NCI-H2196 (cell line): ENCODE measurements around the gene COPZ1.
"Not testable (repeated sequence)": the region's sequence is repeated elsewhere in the genome, so short reads cannot be mapped to it uniquely, and the experiment has no call there.

Experiments
- DNase-seq: peaks from one replicate; lab custom pipeline; 2025; ENCODE audit not compliant: unreplicated experiment; lab: John Stamatoyannopoulos, UW

COPZ1 gene, protein sequence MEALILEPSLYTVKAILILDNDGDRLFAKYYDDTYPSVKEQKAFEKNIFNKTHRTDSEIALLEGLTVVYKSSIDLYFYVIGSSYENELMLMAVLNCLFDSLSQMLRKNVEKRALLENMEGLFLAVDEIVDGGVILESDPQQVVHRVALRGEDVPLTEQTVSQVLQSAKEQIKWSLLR

DNA sequence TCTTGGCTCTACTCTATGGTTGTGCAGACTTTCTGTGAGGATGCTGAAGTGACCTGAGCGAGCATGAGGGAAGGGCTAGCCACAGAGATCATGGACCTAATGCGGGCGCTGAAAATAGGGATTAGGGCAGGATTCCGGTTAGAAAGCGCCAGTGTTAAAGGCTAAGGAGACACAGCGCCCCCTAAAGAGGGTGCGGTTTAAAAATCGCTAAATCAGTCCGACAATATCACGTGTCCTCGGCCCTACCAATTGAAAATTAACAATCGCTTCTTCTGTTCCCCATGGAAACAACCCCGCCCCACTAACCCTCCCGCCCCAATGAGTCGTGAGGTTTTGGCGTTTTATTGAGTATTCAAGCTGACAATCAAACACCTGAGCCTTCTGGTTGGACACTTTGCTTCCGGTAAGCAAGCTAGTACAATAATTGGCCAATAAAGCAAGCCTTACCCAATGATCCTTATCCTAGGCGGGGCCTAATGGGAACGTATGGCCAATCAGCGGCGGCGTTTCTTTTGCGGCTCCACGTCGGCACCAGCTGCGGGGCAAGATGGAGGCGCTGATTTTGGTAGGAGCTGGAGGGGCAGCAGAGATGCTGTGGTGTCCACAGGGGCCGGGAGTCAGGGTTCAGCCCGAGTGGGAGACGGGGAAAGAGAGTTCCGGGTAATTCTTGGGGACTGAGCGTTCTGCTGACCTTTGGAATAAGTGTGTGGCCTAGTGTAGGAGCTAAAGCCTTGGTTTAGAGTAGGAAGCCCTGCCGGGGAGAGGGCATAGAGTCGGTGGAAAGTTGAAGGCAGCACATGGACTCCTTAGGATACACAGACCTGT is at the start of gene COPZ1:
Gene COPZ1, plus strand, starts transcription at position 515 of the 825 bp plus-strand sequence. Its CDS starts 33 bp downstream, at position 548.
- DNase-seq, result peak; percentile 98

DNA sequence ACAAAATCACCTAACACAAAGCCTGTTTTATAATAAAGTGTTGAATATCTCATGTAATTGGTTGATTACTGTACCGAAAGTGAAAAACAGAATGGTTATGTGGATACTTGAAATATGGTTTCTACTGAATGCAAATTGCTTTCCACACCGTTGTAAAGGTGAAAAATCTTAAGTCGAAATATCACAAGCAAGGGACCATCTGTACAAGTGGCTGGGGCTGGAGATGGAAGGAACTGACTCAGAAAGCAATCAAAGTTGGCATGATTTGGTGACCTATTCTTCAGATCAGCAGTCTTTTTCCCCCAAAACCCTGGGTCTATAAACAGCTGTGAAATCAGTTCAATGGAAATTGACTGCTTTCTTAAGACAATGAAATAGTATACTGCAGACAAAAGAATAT is 48.6 kb upstream of the COPZ1 start:
- no peak for DNase-seq

DNA sequence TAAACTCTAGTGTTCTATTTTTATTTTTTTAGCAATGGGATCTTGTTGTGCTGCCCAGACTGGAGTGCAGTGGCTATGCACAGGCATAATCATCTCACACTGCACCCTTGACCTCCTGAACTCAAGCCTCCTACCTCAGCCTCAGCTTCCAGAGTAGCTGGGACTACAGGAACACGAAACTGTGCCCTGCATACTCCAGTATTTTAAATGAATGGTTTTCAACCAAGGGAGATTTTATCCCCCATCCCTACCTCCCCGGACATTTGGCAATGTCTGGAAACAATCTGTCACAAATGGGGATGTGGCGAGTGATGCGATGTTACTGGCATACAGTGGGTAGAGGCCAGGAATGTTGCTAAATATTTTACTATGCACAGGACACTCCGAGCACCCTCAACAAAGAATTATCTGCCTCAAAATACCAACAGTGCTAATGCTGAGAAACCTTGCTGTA is 47.1 kb upstream of the COPZ1 start:
- no peak for DNase-seq

DNA sequence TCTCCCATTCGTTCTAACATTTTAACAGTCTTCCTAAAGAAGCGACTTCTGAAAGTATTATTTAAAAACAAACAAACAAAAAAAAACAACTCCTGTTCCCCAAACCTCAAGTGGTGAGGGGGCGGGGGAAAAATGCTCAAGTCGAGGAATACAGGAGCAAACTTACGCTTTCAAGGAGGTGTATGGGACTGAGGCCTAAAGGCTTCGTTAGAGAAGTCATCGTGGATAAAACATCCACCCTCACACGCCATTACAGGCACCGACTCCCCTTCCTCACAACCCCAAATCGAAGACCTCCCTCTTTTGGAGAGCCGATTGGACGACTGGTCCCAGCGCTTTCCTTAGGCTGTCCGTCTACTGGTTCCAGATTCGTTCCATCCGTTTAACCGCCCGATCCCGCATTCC is 45.7 kb upstream of the COPZ1 start:
- no peak for DNase-seq

DNA sequence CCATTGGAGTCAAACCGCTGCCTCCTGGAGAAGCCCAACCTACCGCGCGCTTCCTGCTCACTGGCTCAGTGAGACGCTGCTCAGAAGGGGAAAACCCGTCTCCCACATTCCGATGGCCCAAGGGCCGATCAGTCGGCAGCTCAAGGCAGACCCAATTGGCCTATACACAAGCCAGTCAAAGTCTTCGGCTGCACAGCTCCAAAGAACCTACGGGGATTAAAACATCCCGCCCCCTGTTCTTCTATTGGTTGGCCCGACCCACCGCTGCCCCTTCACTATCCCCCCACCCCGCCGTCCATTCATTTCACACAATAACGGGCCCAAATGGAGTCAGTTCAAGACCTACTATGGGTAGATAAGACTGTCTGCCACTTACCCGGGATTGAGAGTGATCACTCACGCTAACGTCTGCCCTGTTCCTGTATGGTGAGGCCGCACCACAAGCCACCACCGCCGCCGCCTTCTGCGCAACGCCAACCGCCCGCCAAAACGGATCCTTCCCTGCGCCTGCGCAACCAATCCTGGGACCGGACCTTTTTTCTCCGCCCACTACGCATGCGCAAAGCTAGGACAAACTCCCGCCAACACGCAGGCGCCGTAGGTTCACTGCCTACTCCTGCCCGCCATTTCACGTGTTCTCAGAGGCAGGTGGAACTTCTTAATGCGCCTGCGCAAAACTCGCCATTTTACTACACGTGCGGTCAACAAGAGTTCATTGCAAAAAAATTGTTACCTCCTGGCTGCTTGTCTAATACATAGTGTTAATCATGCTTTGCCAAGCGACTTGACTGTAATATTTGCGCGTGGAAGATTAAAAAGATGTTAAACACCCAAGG is 45.1 kb upstream of the COPZ1 start, which contains the start of gene CBX5:
Gene CBX5, minus strand, starts transcription at position 491 of the 836 bp plus-strand sequence. CDS start 22,472 bp downstream, outside the sequence.
- DNase-seq, result peak; percentile 99

DNA sequence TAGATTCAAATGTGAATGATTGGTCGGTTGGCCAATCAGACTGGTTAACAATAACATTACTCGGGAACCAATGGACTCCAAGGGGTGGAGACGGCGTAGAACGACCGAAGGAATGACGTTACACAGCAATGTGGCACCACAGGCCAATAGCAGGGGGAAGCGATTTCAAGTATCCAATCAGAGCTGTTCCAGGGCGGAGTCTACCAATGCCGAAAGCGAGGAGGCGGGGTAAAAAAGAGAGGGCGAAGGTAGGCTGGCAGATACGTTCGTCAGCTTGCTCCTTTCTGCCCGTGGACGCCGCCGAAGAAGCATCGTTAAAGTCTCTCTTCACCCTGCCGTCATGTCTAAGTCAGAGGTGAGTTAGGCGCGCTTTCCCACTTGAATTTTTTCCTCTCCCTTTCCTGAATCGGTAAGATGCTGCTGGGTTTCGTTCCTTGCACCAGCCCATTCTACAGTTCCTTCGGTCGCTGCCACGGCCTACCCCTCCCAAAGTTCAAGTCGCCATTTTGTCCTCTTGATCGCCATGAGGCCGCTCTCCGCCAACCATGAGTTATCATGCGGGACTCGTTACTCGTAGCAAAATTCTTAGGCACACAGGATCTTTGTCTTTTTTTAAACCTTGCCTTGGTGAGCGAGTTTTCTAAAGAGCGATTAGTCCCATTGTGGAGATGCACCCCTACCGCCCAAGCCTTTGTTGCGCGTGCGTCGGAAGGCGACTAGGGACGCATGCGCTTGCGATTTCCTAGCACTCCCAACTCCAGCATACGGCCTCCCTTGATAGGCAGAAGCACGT is 44.3 kb upstream of the COPZ1 start, which contains the start of gene HNRNPA1:
Gene HNRNPA1, plus strand, starts transcription at position 259 of the 793 bp plus-strand sequence. Its CDS starts 82 bp downstream, at position 341.
- peak; percentile 99 for DNase-seq

DNA sequence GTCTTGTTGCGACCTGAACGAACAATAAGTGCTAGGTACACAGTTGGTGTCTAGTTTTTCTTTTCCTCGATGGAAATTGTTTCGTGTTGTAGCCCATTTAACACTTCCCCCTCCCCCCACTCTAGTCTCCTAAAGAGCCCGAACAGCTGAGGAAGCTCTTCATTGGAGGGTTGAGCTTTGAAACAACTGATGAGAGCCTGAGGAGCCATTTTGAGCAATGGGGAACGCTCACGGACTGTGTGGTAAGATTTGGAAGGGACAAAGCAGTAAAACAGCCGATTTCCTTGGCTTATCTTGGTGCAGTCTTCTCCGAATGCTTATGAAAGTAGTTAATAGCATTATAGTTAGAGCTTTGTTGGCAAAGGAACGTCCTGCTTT is 43.7 kb upstream of the COPZ1 start:
- DNase-seq, result not testable (repeated sequence)

DNA sequence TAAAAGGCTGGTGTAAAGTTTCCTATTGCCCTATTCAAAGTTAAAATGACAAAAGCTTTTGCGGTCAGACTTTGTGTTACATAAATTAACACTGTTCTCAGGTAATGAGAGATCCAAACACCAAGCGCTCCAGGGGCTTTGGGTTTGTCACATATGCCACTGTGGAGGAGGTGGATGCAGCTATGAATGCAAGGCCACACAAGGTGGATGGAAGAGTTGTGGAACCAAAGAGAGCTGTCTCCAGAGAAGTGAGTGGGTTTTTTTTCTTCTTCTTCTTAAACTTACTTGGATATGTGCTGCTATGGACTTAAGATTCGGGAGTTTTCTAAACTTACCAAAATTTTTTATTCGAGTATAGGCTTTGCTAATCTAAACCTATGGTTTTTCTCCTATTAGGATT is 43.2 kb upstream of the COPZ1 start:
- not testable (repeated sequence) for DNase-seq

DNA sequence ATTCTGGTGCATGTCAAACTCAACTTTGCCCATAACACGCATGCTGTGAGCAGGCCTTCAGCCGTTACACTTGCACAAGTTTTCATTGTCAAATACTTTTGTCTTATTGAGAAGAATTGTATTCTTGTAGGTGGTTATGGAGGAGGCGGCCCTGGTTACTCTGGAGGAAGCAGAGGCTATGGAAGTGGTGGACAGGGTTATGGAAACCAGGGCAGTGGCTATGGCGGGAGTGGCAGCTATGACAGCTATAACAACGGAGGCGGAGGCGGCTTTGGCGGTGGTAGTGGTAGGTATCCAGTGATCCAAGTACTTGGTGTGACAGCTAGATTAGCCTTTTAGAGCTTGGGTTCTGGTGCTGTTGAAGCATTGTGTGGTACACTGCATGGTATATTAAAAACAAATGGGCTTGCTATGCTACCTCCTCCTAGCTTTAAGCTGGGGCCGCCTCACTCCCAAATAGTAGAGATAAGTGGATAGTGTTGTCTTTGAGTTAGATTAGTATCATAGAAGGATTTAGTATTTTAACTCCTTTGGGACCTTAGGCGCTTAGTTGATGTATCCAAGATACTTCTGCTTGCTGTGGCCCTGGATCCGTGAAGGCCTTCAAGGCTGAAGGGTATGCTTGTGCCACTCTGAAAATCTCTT is 41.9 kb upstream of the COPZ1 start:
- DNase-seq, result no peak

DNA sequence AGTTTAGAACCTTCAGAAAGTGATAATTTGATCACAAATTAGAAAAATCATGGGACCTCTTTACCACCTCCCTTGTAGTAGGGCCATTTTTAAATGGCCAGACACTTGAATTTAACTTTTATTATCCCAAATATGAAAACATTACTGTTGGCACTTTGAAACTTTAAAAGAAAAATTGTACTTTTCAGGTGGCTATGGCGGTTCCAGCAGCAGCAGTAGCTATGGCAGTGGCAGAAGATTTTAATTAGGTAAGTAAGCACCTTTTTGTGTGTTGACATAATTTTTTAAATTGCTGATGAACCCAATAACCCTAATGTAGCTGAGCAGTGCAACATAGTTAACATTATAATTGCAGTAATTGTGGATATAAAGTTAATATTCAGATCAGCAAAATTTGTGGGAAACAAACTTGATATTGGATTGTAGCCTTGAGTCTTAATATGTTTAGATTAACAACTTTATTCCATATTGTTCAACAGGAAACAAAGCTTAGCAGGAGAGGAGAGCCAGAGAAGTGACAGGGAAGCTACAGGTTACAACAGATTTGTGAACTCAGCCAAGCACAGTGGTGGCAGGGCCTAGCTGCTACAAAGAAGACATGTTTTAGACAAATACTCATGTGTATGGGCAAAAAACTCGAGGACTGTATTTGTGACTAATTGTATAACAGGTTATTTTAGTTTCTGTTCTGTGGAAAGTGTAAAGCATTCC is 40.7 kb upstream of the COPZ1 start:
- DNase-seq, result not testable (repeated sequence)

DNA sequence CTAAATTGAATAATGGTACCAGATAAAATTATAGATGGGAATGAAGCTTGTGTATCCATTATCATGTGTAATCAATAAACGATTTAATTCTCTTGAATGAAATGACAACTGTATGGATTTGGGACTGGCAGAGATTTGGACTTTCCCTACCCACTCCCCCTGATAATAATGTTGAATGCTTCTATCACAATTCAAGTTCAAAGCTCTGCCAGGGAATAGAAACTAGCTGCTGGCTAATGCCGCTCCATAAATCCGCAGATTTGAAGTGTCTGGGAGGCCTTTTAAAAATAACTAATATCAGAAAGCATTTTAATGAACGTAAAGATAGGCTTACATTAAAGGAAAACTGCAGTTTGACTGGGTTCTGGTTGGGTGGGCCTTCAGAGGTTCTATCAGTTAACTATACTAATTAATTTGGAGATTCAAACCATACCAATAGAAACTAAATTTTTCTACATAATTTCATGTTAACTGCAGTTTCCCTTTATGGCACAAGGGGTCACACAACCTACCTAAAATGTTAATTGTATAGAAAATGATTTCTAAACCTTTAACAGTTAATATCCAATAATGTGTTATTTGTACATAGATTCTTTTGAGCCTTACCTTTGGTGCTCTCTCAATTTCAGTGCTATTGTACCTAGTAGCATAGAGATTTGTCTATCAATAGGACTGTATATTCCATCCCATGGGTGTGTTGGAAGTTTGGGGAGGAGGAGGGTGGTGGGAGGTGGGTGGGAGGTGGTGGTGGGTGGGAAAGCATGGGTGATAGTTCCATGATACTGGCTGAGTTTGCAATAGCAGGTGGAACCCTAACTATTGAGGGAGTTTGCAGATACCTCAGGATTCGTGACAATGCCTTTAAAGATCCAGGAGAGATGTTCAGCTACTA is 39.5 kb upstream of the COPZ1 start:
- no peak for DNase-seq

DNA sequence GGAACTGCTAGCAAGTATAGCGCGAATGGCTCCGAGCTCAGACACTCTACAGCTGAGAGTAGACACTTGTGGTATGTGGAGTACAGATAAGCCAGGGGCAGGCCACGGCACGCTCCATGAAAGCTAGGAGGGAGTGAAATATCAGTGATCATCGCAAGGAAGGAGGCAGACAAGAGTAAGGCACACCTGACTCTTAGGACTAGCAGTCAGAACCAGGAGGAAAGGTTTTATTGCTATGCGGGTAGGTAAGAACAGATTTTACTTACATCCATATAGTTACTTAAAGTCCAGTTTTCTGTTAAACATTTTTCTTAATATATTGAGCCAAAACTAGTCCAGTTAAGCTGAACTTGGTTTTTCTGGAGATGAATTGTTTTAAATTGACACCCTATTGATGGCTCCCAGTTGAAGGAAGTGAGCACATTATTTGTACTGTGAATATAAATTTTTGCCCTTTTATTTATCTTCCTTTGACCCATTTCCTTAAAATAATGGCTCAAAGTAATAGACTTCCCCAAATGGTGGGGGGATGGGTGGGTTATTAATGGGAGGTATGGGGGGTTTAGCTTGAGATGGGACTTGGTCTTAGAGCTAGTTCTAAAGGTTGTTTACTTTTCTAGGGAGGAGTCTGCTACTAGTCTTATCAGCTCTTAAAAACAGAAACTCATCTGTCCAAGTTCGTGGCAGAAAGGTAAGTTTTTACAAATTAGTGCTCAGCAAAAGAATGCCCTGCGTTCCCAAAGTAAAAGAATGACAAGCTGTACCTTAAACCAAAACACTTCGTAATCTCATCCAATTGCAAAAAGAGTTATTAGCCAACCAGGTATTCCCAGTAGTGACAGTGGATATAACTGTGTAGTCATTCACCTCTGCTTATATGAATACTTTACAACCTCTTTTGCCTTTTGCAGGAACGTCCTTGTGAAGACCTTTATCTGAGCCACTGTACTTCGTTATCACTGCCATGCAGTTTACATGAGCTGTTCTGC is 38.6 kb upstream of the COPZ1 start:
- no peak for DNase-seq

DNA sequence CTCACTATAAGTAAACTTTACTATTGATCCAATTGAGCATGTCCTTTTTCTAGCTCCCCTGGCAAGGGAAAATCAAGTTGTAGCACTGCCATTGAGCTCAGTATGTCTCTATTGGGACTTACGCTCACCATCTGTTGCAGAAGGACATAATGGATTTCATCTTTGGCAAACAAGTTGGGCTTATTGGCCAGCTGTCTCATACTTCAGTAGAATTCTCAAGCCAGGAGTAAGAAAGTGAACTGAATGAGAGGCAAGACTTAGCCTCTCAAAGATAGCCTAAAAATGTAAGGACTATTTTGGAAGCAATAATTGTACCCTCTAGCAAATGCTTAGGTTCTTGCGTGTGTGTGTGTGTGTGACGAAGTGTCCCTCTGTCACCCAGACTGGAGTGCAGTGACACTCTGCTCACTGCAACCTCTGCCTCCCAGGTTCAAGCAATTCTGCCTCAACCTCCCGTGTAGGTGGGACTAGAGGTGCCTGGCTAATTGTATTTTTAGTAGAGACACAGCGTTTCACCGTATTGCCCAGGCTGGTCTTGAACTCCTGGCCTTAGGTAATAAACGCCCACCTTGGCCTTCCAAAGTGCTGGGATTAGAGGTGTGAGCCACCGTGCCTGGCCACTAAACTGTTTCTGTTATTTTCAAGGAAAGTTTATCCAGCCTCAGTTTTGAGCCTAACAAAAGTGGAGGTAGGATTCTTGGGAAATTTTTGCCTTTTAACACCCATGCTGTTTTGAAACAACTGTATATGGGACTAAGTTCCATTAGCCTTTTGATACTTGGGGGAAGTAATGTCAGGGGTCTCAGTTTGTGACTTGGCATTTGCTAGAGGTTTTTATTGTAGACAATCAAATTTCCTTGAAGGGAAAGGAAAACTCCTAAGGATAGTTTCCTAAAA is 37.4 kb upstream of the COPZ1 start:
- DNase-seq, result no peak

DNA sequence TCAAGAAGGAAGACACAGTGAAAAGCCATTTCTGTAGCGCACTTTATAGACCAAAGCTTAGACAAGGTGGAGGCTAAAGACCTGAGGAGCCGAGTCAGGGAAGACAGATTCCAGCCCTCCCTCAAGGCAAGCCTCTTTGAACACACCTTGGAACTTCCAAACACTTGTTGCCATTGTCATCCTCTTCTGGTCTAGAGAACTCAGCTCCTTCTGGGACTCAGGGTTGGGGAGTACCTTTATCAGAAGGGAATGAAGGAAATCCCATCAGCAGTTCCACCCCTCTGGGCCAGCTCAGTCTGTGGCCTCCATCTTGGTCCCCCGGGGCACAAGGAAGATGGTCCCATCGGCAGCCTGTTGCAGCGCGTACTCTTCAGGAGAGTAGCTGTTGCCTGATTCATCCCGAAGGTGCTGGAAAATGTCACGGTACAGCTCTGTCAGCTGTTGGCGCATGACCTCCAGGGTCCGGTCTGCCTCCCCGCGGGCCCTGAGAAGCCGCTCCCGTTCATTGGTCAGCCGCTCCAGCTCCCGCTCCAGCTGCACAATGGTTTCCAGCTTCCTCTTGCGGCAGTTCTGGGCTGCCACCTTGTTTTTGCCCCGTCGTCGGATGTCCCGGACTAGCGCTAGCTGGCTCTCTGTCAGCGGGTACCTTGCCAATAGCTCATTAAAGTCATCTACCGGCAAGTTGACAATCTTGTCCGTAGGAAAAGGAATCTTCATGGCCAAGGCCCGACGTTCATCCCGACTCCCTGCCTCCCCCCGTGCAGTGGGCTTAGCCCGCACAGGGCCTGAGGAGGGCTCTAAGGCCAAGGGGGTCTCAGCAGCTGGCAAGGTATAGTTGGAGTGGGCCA is 32.6 kb upstream of the COPZ1 start:
- DNase-seq, result no peak

DNA sequence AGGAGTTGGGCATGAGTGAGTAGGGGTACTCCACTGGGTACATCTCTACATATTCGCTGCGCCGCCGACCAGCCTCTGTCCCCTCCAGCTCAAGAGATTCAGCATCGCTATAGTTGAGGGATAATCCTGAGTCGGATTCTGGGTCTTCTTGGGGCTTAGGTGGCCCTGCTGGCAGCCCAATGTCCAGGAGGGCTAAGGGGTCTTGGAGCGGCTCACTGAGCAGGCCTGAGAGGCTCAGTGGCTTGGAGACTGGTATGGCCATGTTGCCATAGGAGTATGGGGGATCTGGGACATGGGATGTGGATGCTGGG is 32.0 kb upstream of the COPZ1 start:
- no peak for DNase-seq
